HUES48 (cell line): ENCODE results near the gene VNN1.
"Not testable (repeated sequence)": the region's sequence is repeated elsewhere in the genome, so short reads cannot be mapped to it uniquely, and the experiment has no call there.

Experiments
- H3K27ac ChIP-seq: one replicate; pipeline ENCODE4 v1.7.0; 2013; ENCODE audit warnings: low read depth, low read length, inconsistent platforms
- H3K27me3 ChIP-seq: 2 replicates; pipeline ENCODE4 v1.6.1; 2013; ENCODE audit warnings: mild to moderate bottlenecking, low read length; ENCODE audit not compliant: control insufficient read depth, insufficient read depth
- H3K36me3 ChIP-seq: 2 replicates; pipeline ENCODE4 v1.6.1; 2013; ENCODE audit warnings: low read length; ENCODE audit not compliant: control insufficient read depth, insufficient read depth
- H3K4me1 ChIP-seq: 2 replicates; pipeline ENCODE4 v1.6.1; 2013; ENCODE audit warnings: mild to moderate bottlenecking, low read length; ENCODE audit not compliant: control insufficient read depth, insufficient read depth
- H3K4me3 ChIP-seq: 2 replicates; pipeline ENCODE4 v1.5.1; 2013; ENCODE audit warnings: mild to moderate bottlenecking, low read depth, low read length
- H3K9ac ChIP-seq: 2 replicates; pipeline ENCODE4 v1.6.1; 2013; ENCODE audit warnings: mild to moderate bottlenecking, low read depth, low read length, moderate library complexity
- H3K9me3 ChIP-seq: 2 replicates; pipeline ENCODE4 v1.6.1; 2013; ENCODE audit warnings: low read length; ENCODE audit not compliant: control insufficient read depth, insufficient read depth

Gene VNN1

DNA sequence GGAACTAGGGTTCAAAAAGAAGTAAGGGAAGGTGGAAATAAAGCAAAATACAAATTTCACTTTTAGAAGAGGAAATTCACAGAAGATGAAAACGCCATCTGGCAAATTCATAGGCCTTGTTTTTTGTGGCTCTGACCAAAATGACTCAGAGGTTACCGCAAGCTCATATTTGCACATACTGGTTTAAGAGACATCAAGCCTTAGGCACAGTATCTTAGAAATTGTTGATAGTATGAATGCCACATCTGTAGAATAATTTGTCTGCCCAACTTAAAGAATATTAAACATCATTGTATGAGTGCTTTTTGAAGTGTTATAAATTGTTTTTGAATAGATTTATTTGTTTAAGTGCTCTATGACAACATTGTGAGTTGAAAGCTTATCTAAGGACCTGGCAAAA lies 65.5 kb downstream of the VNN1 start:
- H3K36me3 ChIP-seq = no peaks in the 10 kb centered on the region
- H3K9me3 ChIP-seq = no peaks in the 10 kb centered on the region
- no peak overlapping the region for H3K9ac ChIP-seq
- no peaks in the 10 kb centered on the region for H3K27me3 ChIP-seq
- H3K27ac ChIP-seq = no peak overlapping the region
- no peak overlapping the region for H3K4me3 ChIP-seq
- peaks cover 4% of the 10 kb centered on the region for H3K4me1 ChIP-seq

DNA sequence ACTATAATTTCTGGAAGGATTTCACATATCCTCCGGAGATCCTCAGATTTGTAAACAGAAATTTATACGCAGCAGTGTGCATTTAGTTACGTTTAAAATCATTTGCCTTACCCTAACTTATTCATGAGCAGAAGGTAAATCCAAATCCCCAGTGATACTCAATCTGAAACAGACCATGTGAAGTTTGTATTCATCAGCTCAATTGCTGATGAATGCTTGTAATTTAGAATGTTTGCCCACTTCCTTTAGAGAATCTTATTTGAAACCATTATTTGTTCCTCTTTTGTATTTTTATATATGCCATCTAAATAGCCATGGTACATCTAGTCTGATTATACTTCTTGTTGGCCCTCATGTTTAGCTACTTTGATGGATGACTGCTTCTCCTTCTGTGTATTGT lies 70.3 kb downstream of the VNN1 start:
- H3K9me3 ChIP-seq = no peaks in the 10 kb centered on the region
- no peaks in the 10 kb centered on the region for H3K4me1 ChIP-seq
- H3K9ac ChIP-seq = no peak overlapping the region
- H3K4me3 ChIP-seq = no peak overlapping the region
- no peak overlapping the region for H3K27ac ChIP-seq
- no peaks in the 10 kb centered on the region for H3K27me3 ChIP-seq
- no peaks in the 10 kb centered on the region for H3K36me3 ChIP-seq

DNA sequence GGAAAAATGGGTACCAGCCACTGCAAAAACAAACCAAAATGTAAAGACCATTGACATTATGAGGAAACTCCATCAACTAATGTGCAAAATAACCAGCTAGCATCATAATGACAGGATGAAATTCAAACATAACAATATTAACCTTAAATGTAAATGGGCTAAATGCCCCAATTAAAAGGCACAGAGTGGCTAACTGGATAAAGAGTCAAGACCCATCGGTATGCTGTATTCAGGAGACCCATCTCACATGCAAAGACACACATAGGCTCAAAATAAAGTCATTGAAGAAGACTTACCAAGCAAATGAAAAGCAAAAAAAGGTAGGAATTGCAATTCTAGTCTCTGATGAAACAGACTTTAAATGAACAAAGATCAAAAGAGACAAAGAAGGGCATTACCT lies 76.7 kb downstream of the VNN1 start:
- H3K27ac ChIP-seq, H3K9me3 ChIP-seq, H3K36me3 ChIP-seq, H3K27me3 ChIP-seq, H3K4me3 ChIP-seq, H3K9ac ChIP-seq, H3K4me1 ChIP-seq: not testable (repeated sequence)

DNA sequence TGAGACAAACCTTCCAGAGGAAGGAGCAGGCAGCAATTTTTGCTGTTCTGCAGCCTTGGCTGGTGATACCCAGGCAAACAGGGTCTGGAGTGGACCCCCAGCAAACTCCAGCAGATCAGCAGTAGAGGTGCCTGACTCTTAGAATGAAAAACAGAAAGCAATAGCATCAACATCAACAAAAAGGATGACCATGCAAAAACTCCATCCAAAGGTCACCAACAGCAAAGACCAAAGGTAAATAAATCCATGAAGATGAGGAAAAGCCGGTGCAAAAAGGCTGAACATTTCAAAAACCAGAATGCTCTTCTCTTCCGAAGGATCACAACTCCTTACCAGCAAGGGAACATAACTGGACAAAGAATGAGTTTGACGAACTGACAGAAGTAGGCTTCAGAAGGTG lies 77.9 kb downstream of the VNN1 start:
- H3K27me3 ChIP-seq, H3K4me1 ChIP-seq, H3K36me3 ChIP-seq, H3K27ac ChIP-seq, H3K9ac ChIP-seq, H3K4me3 ChIP-seq, H3K9me3 ChIP-seq: not testable (repeated sequence)

DNA sequence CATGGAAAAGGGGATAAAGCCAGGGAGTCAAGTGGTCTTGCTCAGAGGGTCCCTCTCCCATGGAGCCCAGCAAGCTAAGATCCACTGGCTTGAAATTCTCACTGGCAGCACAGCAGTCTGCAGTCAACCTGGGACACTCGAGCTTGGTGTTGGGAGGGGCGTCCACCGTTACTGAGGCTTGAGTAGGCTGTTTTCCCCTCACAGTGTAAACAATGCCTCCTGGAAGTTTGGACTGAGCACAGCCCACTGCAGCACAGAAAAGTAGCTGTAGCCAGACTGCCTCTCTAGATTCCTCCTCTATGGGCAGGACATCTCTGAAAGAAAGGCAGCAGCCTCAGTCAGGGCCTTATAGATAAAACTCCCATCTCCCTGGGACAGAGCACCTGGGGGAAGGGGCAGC lies 78.6 kb downstream of the VNN1 start:
- not testable (repeated sequence) for H3K36me3 ChIP-seq, H3K27me3 ChIP-seq, H3K9me3 ChIP-seq, H3K4me1 ChIP-seq, H3K4me3 ChIP-seq, H3K27ac ChIP-seq, H3K9ac ChIP-seq

DNA sequence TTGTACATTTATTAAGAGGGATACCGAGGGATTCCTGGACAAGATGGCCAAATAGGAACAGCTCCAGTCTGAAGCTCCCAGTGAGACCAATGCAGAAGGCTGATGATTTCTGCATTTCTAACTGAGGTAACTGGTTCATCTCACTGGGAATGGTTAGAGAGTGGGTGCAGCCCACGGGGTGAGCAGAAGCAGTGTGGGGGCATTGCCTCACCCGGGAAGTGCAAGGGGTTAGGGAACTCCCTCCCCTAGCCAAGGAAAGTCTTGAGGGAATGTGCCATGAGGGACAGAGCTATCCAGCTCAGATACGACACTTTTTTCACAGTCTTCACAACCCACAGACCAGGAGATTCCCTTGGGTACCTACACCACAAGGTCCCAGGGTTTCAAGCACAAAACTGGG lies 79.1 kb downstream of the VNN1 start:
- no peaks in the 10 kb centered on the region for H3K36me3 ChIP-seq
- H3K4me1 ChIP-seq = no peaks in the 10 kb centered on the region
- no peak overlapping the region for H3K4me3 ChIP-seq
- H3K27me3 ChIP-seq = no peaks in the 10 kb centered on the region
- no peak overlapping the region for H3K9ac ChIP-seq
- no peak overlapping the region for H3K27ac ChIP-seq
- no peaks in the 10 kb centered on the region for H3K9me3 ChIP-seq

DNA sequence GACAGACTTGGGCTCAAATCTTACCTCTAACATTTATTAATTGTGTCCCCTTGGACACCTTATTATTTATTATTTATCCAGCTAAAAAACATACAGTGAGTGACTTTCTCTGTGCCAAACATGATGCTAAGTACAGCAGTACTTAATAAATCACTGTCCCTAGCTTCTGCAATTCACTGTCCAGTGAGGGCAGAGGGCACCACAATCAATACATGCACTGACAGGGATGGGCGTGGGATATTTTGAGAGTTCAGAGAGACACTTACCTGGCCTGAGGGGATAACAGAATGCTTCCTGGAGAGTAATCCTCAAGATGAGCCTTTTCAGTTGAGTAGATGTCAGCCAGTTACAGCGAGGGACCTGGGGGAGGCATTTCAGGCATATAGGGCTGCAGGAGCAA lies 80.5 kb downstream of the VNN1 start:
- no peaks in the 10 kb centered on the region for H3K4me1 ChIP-seq
- H3K4me3 ChIP-seq = no peak overlapping the region
- H3K27me3 ChIP-seq = no peaks in the 10 kb centered on the region
- H3K9ac ChIP-seq = no peak overlapping the region
- H3K36me3 ChIP-seq = no peaks in the 10 kb centered on the region
- no peaks in the 10 kb centered on the region for H3K9me3 ChIP-seq
- no peak overlapping the region for H3K27ac ChIP-seq
